ENCODE data around the gene SETBP1.

The SETBP1 gene

DNA sequence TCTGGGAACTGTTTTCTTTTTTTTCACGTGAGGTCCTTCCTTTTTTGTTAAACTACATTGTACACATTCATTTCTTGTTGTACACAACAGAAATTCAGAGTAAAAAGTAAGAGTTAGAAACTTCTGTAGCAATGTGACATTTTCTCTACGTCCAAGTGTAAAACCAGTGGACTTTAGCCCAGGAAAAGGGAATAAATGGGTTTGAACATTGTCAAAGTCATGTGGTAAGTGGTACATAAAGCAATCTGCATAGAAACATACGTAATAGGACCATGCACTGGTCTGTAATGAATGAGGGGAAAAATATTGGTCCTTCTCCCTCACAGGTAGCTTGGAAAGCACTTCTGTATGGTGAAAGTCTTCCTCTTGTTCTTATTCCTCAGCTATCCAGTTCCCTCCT lies 421.4 kb downstream of the SETBP1 start:
- DNase-seq, result no peak

- DNase-seq, result no peak
Observed at GRCh38 chr18:45102863-45103262, 422.2 kb downstream of the SETBP1 start.

- DNase-seq, result no peak
Observed at GRCh38 chr18:45103319-45104048, 422.8 kb downstream of the SETBP1 start.

- no peak for DNase-seq
Observed at GRCh38 chr18:45104049-45104395, 423.3 kb downstream of the SETBP1 start.

DNA sequence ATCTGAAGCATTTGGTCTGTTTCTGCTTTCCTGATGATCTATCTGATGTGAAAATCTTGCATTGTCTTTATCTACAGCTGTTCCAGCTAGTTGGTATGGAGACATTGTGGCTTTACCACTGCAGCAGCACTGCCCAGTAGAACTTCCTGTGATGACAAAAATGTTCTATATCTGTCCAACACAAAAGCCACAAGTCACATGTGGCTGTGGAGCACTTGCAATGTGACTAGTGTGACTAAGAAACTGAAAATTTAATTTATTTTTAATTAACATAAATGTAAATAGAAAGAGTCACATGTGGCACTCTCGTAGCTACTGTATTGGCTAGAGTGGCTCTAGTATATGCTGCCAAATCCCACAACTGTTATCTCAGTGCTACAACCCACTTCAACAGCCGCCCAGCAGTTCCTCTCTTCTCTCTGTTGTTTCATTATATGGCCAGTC lies 425.7 kb downstream of the SETBP1 start:
- DNase-seq, result no peak

DNA sequence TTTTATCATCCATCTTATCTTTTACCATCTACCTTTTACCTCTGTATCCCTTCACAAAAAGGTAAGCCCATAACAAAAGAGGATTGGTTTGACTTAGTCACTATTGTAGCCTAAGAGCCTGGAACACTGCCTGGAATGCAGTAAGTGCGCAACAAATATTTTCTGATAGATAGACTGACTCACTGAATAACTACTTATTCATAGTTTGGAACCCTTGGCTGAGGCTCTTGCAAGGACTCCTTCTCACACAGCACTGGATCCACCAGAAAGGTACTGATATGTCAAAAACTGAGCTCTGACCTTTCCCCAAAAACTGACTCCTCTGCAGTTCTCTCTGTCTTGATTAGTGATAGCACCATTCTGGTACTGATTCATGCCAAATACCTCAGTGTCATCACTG lies 426.7 kb downstream of the SETBP1 start:
- DNase-seq, result no peak

- no peak for DNase-seq
Observed at GRCh38 chr18:45108754-45109153, 428.1 kb downstream of the SETBP1 start.

- no peak for DNase-seq
Observed at GRCh38 chr18:45109271-45109670, 428.6 kb downstream of the SETBP1 start.

DNA sequence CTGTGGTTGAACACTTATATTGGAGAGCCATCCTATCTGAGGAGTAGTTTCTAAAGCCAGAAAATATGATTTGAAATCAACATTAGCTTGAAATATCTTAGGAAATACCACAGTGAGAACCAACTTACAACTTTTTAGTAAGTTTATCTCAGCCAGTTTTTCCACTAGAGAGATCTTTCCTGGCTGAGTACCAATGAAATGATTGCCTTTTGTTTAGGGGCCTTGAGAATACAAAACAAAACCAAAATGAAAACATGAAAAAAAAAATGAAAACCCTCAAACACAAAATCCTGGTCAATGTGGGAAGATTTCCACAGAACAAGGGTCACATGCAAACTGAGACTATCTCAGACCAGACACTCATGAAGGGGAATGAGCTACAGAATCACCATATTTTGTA lies 429.0 kb downstream of the SETBP1 start:
- DNase-seq, result no peak

DNA sequence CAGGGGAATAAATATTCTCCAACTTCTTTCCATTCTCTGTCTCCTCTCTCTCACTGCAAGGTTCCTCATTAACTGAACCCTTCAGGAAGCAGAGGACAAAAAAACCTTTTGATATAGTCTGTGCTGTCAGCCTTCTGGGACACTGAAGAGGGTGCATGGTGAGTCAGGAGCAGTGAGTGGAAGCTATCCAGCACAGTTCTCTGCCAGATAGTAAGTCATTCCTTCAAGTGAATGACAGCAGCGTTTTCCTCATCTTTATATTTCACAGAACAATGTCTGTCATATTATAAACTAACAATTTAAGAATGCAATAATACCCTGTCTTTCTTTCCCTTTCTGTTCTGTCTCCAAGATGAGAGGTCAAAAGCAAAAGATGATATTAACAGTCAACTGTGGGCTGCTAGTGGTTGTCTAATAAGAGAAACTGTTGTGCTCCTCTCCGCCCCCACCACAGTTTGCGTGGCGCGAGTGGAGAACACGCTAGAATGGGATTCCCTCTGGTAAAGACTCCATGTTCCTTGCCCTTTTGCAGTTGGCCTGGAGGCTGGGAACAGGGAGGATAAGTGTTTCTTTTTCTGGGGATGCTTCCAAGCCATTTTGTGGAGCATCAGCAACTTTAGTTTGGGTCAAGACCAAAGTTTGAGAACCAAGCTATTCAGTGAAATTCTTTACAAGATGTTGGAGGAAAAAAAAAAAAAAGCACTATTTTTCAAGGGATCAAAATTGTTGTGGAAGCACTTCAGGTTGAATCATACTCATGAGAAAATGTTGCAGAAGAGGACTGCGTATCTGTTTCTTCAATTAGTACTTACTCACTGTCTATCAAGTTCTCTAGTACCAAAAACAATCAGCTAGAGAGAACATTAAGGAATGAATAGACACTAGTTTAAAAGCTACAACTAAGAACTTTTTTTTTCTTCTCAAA lies 430.2 kb downstream of the SETBP1 start:
- no peak for DNase-seq

DNA sequence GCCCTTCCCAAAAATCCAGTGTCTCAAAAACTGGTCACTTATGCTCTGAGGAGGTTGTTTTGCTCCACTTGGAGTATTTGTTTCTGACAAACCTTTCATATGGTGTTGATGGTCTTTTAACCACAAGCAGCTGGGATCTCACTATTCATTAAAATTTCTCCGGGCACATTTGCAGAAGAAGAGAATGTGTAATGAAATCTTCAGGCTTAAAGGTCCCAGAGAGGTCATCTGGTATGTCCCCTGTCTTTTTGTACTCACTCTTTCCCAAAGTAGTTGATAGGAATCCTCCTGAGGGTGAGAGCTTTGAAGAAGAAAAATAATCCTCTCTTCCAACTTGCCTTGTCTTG lies 430.8 kb downstream of the SETBP1 start:
- DNase-seq, result no peak

DNA sequence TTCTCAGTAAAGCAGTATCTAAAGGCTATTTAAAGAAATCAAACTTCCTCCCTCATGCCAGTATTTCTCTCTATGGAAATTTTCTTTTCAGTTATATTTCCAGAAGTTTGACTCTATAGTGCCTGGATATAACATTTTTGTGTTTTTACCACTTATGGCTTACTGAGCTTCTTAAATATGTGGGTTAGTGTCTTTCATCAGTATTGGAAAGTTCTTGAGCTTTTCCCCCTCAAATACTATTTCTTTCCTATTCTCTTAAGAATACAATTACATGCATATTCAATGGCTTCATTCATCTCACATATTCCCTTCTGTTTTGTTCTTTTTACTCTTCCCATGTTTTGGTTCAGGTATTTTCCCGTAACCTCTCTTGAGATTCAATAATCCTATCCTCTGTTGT lies 432.0 kb downstream of the SETBP1 start:
- no peak for DNase-seq

DNA sequence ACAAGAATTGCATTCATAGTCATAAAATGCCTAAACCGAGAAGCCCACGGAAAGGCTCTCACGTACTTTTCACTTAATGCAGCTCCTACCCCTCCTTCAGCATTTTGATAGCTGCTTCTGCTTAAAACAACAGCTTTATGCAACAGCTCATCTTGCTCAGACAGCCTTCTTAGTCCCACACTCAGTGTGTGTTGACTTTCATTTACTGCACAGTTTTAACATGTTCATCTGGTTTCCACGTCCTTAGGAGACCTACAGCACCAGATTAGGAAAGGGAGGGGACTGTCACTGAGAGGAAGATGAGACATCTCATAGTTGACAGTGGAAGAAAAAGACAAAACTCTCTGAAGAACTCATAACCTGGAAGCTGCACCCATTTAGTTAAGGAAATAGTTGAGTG lies 435.4 kb downstream of the SETBP1 start:
- DNase-seq, result no peak
